ENCODE data around the gene HMCN2.

- TF ChIP-seq CTCF (IDR thresholded peaks at IDR 0.05) (no peak), POLR2AphosphoS5 (IDR thresholded peaks at IDR 0.05) (no peak), POLR2A (IDR thresholded peaks at IDR 0.05) (no peak), EP300 (IDR thresholded peaks at IDR 0.05) (no peak)
Observed at GRCh38 chr9:130288393-130288792, 22.8 kb downstream of the HMCN2 start.
